Chondrocyte (in vitro differentiated cells): Measurements from ENCODE around the gene TMCC1. TPM values are rescaled to one million over a fixed set of nuclear protein-coding genes. Genes with fewer than 3 reads are reported as not detected.

Source experiments
- DNase-seq: peaks from one replicate; pipeline ENCODE4 v3.0.0; 2021; ENCODE audit warnings: mixed read lengths, low spot score
- H3K27ac Mint-ChIP-seq: one replicate; pipeline ENCODE4 v1.8.0; 2021; ENCODE audit warnings: mild to moderate bottlenecking, moderate library complexity, mixed read lengths; ENCODE audit not compliant: unreplicated experiment
- H3K27me3 Mint-ChIP-seq: 2 replicates; pipeline ENCODE4 v1.8.0; 2021; ENCODE audit warnings: low read depth, mixed read lengths
- H3K36me3 Mint-ChIP-seq: 2 replicates; pipeline ENCODE4 v1.8.0; 2021; ENCODE audit warnings: low read depth, mixed read lengths
- H3K4me1 Mint-ChIP-seq: 2 replicates; pipeline ENCODE4 v1.8.0; 2021; ENCODE audit warnings: low read depth, mild to moderate bottlenecking, mixed read lengths
- H3K4me3 Mint-ChIP-seq: one replicate; pipeline ENCODE4 v1.8.0; 2021; ENCODE audit warnings: mild to moderate bottlenecking, moderate library complexity, mixed read lengths; ENCODE audit not compliant: unreplicated experiment
- H3K9me3 Mint-ChIP-seq: 2 replicates; pipeline ENCODE4 v1.8.0; 2021; ENCODE audit warnings: low read depth, mixed read lengths
- total RNA-seq: library from RNA; stranded (reverse); gene quantifications from 3 replicates; pipeline ENCODE4 v1.2.1, GENCODE V29; 2021
- TF ChIP-seq, protein P1 (sequence below): fragments of 200-600 bp; sonication (generic); IDR thresholded peaks from 2 replicates; pipeline ENCODE4 v1.5.0; 2021; ENCODE audit warnings: antibody characterized with exemption, mild to moderate bottlenecking, moderate library complexity

TMCC1 gene
- total RNA-seq, 1 donor from 2014 or later = 34.3 TPM

DNA sequence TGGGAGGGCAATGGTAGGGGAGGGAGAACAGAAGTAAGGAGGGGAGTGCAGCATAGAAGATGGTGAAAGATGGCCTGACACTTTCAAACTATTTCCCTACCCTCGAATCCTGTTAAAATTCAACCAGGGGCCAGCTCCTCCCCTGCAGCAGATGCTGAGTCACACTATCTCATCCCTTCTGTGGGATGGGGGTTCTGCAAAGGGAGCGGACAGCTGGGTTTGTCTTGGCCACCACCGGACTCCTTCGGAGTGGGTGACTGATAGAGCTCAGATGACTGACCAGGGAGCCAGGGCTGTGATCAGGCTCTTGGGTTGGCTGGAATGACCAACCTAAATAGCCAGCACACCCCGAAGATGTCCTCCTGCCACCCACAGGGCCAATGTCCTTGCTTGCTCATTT lies 33.6 kb upstream of the TMCC1 start:
- peaks cover 1% of the 10 kb centered on the region for H3K27me3 Mint-ChIP-seq
- H3K4me1 Mint-ChIP-seq = no peaks in the 10 kb centered on the region
- H3K4me3 Mint-ChIP-seq = no peak overlapping the region
- TF ChIP-seq, protein P1, sequence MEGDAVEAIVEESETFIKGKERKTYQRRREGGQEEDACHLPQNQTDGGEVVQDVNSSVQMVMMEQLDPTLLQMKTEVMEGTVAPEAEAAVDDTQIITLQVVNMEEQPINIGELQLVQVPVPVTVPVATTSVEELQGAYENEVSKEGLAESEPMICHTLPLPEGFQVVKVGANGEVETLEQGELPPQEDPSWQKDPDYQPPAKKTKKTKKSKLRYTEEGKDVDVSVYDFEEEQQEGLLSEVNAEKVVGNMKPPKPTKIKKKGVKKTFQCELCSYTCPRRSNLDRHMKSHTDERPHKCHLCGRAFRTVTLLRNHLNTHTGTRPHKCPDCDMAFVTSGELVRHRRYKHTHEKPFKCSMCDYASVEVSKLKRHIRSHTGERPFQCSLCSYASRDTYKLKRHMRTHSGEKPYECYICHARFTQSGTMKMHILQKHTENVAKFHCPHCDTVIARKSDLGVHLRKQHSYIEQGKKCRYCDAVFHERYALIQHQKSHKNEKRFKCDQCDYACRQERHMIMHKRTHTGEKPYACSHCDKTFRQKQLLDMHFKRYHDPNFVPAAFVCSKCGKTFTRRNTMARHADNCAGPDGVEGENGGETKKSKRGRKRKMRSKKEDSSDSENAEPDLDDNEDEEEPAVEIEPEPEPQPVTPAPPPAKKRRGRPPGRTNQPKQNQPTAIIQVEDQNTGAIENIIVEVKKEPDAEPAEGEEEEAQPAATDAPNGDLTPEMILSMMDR = no peak
- peaks cover 24% of the 10 kb centered on the region for H3K9me3 Mint-ChIP-seq
- no peak overlapping the region for H3K27ac Mint-ChIP-seq
- no peak for DNase-seq
- H3K36me3 Mint-ChIP-seq = peaks cover 6% of the 10 kb centered on the region

DNA sequence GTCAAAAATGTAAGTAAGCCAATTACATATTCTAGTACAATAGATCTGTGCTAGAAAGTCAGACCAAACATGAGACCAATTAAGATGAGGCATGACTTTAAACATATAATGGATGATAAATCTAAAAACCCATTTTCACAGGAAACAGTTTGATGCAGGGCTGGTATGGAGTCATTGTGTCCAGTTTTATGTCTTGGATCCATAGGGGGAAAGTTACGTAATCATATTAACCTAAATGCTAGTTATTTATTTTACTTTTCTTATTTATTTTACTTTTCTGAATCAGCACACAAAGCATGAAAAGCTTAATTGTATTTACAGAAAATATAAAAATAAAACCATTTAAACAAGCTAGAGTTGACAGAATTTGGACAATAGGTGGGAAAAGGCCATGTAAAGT lies 26.3 kb upstream of the TMCC1 start:
- H3K36me3 Mint-ChIP-seq = peaks cover 6% of the 10 kb centered on the region
- H3K9me3 Mint-ChIP-seq = peaks cover 40% of the 10 kb centered on the region

DNA sequence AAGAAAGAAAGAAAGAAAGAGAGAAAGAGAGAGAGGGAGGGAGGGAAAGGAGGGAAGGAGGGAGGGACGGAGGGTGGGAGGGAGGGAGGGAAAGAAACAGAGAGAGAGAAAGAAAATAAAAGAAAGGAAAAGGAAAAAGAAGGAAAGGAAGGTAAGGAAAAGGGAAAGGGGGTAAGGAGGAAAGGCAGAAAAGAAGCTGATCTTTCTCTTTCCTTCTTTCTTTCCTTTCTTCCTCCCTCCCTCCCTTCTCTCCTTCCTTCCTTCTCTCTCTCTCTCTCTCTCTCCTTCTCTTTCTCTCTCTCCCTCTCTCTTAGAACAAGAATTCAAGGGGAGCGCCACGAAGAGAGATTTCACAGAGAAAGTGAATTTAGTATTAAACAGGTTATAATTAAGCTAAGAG lies 25.8 kb upstream of the TMCC1 start:
- Mint-ChIP-seq H3K36me3 (peaks cover 4% of the 10 kb centered on the region), H3K4me1 (no peaks in the 10 kb centered on the region), H3K27me3 (peaks cover 3% of the 10 kb centered on the region), H3K27ac (no peak overlapping the region), H3K4me3 (no peak overlapping the region), H3K9me3 (peaks cover 44% of the 10 kb centered on the region)
- DNase-seq = no peak
- TF ChIP-seq, protein P1 = no peak

More for the DNA sequence above, 26.3 kb upstream of the TMCC1 start:
- TF ChIP-seq, protein P1 = no peak
- no peak for DNase-seq
- Mint-ChIP-seq H3K27ac (no peak overlapping the region), H3K4me1 (no peaks in the 10 kb centered on the region), H3K27me3 (peaks cover 5% of the 10 kb centered on the region), H3K4me3 (no peak overlapping the region)

DNA sequence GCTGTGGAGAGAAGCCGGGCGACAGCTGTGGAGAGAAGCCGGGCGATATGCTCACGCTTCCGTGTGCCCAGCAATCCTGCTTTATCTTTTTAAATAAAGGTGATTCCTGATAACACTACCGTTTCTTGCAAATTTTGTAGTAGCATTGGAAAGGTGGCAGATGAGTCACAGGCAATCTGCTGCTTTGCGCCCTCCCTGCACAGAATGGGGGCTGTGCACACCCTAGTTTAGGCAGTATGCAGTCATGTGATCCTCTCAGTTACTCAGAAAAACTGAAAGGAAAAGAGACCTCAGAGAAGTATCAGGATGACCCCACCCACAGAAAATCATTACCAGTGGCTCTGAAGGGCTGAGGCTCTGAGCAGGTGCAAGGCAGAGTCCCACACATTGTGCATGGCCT lies 24.9 kb upstream of the TMCC1 start:
- peaks cover 4% of the 10 kb centered on the region for H3K36me3 Mint-ChIP-seq
- H3K27ac Mint-ChIP-seq = no peak overlapping the region

DNA sequence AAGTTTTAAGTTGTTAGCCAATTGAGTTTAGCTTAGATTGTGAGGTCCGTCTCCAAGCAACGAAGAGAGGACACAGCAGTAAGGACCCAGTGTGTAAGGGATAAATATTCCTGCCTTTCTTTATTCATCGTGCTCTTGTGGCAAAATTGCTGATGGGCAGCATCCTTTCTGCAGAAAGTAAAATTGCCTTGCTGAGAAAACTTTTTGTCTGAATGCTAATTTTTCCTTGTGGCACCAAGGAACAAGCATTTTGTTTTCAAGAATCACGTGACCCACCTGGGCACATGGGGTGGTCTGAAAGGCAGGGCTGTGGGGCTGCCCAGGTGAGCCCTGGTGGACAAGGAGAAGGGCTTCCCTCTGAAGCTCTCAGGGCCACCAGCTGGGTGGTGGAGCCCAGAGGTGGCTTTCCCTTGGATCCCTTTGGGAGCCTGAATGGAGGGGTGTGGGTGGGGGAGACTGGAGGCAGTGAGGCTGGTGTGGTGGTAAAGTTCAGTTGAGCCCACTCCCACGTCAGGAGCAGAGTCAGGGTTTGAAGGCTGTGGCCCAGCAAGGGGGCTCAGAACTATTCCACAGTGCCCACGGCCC lies 24.0 kb upstream of the TMCC1 start:
- Mint-ChIP-seq H3K4me1 (no peaks in the 10 kb centered on the region), H3K27me3 (peaks cover 3% of the 10 kb centered on the region), H3K9me3 (peaks cover 37% of the 10 kb centered on the region), H3K4me3 (no peak overlapping the region), H3K36me3 (peaks cover 4% of the 10 kb centered on the region), H3K27ac (no peak overlapping the region)
- DNase-seq = no peak
- TF ChIP-seq, protein P1 = no peak

More for the DNA sequence above, 24.9 kb upstream of the TMCC1 start:
- DNase-seq = no peak
- Mint-ChIP-seq H3K4me1 (no peaks in the 10 kb centered on the region), H3K4me3 (no peak overlapping the region), H3K27me3 (peaks cover 3% of the 10 kb centered on the region), H3K9me3 (peaks cover 40% of the 10 kb centered on the region)
- TF ChIP-seq, protein P1 = no peak
